SKM-1 treated with dmso at 0.1 percent for 144 hours (cell line): ENCODE results near the gene KCTD7.
A peak's percentile ranks its signal among the peaks of the same experiment; 100 is the strongest.
"Not testable (repeated sequence)": the region's sequence is repeated elsewhere in the genome, so short reads cannot be mapped to it uniquely, and the experiment has no call there.

Experiments used
- DNase-seq: peaks from one replicate; lab custom pipeline; 2025; ENCODE audit not compliant: unreplicated experiment; lab: John Stamatoyannopoulos, UW

Gene KCTD7

DNA sequence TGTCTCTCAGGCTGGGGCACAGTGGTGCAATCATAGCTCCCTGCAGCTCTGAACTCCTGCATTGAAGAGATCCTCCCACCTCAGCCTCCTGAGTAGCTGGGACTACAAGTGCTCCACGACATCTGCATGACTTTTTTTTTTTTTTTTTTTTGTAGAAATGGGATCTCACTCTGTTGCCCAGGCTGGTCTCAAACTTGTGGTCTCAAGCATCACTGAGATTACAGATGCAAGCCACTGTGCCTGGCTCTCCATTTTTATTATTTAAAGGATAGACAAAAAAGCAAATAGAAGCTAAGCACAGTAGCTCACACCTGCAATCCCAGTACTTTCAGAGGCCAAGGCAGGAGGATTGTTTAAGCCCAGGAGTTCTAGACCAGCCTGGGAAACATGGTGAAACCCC, 13.0 kb upstream of the KCTD7 start:
- DNase-seq, result no peak

DNA sequence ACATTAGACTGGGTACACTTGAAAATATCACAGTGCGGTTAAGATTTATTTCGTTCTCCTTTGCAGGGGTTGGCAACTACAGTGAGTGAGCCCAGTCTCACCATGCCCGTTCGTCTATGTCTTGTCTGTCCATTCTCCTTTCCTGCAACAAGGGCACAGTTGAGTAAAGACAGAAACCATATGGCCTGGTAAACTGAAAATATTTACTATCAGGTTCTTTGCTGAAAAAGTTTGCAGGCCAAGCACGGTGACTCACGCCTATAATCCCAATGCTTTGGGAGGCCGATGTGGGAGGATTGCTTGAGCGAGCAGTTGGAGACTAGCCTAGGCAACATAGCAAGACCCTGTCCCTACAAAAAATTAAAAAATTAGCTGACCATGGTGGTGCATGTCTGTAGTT, 11.4 kb upstream of the KCTD7 start:
- DNase-seq, result no peak

DNA sequence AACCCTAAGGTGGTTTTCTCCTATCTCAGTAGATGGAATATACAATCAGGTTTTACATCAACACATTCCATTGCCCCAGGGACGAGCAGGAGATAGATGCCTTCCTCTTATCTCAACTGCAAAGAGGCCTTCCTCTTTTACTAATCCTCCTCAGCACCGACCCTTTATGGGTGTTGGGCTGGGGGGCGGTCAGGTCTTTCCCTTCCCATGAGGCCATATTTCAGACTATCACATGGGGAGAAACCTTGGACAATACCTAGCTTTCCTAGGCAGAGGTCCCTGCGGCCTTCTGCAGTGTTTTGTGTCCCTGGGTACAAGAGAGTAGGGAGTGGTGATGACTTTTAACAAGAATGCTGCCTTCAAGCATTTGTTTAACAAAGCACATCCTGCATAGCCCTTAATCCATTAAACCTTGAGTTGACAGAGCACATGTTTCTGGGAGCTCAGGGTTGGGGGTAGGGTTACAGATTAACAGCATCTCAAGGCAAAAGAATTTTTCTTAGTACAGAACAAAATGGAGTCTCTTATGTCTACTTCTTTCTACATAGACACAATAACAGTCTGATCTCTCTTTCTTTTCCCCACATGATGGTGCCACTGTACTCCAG, 9.2 kb upstream of the KCTD7 start:
- DNase-seq, result not testable (repeated sequence)

DNA sequence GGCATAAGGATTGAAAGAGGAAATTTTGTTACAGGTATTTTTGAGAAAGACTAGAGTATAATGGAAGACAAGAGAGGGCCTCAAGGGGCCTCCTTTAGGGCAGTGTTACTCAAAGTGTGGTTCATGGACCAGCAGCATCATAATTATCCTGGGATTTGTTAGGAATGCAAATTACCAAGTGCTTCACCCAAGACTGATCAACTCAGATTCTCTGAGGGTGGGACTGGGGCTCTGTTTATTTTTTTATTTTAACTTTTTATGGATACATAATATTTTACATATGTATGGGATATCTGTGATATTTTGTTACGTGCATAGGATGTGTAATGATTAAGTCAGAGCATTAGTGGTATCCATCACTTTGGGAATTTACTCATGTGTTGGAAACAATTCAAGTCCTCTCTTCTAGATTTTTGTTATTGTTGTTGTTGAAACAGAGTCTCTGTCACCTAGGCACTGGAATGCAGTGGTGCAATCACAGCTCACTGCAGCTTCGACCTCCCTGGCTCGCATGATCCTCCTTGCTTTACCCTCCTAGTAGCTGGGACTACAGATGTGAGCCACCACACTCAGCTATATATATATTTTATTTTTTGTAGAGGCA, 2.2 kb upstream of the KCTD7 start:
- no peak for DNase-seq

DNA sequence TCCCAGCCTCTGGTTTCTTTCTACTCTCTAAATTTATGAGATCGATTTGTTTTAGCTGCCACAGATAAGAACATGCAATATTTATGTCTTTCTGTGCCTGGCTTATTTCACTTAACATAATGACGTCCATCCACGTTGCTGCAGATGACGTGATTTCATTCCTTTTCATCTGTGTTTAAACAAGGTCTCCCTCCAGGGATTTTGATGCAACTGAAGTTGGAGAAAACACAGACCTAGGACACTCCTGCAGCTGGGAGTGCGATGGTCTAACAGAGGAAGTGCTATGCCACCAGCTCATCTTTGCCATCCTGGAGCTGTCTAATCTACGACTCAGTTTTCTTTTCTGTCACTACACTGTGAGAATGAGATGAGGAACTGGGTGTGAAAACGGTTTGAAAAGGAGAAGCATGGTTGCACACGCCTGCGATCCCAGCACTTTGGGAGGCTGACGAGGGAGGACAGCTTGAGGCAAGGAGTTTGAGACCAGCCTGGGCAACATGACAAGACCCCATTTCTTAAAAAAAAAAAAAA, 1.5 kb upstream of the KCTD7 start:
- DNase-seq, result peak; percentile 47

DNA sequence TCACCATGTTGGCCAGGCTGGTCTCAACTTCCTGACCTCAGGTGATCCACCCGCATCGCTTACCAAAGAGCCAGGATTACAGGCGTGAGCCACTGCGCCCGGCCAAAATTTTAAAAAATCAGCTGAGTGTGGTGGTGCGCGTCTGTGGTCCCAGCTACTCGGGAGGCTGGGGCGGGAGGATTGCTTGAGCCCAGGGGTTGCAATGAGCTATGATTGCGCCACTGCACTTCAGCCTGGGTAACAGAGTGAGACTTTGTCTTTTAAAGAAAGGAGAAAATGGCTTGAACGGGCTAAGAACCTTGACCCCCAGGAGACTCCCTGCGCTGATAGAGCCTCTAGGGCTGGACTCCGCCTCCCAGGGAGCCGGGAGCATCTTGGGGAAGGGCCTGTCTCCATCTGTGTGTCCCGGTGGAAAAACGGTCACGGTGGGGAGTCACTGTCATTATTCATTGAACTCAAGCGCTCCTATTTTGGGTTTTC, 760 bp upstream of the KCTD7 start:
- peak; percentile 20 for DNase-seq

DNA sequence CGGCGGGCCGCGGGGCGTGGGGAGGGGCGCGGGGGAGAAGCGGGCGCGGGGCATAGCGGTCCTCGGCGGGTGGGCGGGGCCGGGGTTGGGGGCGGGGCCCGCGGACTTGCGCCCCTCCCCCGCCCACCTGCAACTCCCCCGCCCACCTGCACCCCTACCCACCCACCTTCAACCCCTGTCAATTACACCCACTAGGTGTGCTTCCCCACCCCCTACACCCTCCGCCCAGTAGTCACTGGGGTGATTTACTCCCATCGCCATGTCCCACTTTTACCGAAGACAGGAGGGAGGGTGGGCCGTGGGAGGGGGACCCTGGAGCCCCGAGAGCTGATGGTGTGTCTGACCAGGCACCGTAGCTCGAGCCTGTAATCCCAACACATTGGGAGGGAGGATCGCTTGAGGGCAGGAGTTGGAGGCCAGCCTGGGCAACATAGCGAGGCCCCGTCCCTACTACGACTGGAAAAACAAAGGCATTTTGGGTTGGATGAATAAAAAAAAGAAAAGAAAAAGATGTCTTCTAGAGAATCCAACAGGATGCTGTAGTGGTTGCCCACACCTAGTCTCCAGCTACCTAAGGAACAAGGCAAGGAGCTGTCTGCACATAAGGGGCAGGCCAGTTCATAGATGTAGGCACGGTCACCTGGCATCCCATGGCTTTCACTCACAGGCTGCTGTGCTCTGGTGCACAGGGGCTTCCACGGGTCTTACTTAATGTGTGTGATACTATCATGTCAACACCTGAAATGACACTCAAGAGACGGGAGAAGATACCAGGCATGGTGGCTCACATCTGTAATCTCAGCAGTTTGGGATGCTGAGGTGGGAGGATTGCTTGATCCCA, 761 bp downstream of the KCTD7 start:
- DNase-seq, result no peak

DNA sequence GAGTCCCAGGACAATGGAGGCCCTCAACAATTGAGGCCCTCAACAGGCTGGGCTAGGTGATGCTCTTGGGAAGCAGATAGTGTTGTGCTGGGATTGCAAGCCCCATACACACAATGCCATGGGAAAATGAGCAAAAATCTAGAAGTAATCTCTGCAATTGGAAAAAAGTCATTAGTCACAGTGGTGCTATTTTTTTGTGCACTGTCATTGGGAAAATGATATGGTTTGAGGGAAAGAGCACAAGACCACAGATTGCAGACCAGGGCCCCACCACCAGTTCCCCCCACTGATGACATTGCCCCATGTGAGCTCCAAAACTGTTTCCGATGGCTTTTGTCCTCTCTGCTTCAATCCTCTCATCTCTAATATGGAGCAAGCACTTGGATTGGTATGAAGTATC, 1.9 kb downstream of the KCTD7 start:
- DNase-seq, result peak; percentile 4

DNA sequence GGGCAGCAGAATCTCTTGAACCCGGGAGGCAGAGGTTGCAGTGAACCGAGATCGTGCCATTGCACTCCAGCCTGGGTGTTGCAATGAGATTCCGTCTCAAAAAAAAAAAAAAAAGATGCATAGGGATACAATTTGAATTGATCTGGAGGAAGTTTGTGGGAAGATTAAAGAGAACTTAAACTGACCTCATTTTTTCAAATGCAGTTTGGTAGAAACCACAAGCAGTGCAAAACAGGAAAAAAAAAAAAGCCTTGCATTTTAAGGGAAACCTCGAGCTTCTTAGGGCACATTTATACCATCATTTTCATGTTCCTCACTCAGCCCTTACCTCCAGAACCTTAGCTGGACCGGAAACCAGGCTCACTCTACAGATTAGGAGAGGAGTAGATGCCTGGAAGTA, 2.8 kb downstream of the KCTD7 start:
- peak; percentile 10 for DNase-seq

DNA sequence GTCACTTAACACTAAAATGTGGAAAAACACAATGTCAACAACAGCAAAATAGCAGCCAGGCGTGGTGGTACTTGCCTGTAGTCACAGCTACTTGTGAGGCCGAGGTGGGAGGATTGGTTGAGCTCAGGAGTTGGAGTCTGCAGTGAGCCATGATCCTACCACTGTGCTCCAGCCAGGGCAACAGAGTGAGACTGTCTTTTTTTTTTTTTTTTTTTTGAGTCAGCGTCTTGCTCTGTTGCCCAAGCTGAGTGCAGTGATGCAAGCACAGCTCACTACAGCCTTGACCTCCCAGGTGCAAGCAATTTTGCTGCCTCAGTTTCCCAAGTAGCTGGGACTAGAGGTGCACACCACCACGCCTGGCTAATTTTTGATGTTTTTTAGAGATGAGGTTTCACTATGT, 6.1 kb downstream of the KCTD7 start:
- no peak for DNase-seq

DNA sequence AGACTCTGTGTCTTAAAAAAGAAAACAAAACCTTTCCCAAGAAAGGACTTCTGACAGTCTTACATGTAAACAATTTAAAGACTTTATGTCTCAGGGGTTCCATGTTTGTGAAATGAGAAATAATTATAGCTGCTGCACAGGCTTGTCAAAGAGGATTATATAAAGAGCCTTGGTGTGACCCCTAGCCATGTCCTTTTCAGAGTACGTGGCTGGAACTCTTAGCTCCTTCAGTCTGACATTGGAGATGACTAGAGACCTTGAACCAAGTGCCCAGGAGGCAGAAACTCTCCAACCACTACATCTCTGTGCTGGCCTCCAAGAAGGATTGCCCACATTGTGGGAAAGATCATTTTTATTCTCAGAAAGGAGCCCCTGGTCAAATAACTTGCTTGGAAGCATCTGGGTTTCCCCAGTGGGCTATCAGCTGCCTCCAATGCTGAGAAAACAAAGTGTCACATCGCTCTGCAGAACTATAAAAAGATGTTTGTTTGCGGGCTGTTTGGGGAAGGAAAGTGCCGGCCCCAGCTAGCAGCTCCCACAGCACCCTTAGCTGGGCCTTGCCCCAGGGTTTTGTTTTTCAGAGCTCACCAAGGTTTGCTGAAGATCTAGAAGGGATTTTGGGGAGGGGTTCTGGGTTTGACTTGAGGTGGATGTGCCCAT, 6.8 kb downstream of the KCTD7 start:
- DNase-seq, result not testable (repeated sequence)

DNA sequence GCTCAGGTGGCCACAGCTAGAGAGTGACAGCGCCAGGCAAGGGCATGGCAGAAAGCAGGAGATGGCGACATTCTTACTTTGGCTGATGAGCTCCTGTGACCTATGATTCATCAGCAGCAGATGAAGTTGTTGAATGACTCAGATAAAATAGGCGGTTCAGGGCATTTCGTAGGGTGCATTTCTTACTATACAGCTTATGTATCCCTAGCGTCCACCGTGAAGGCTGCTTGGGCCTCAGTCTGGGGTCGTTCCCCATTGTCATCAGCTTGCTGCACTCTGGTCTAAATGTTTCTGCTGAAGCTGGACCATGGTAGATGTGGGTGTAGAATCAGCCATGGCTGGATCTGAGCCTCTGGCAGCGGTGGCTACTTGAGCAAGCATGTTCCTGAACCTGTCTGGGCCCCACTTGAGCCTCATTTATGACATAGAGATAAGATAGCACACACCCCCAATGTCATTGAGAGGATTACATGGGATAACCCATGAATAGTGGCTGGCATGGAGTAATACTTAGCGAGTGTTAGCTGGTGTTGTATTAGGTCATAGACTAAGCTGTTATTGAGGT, 7.4 kb downstream of the KCTD7 start:
- DNase-seq, result not testable (repeated sequence)

DNA sequence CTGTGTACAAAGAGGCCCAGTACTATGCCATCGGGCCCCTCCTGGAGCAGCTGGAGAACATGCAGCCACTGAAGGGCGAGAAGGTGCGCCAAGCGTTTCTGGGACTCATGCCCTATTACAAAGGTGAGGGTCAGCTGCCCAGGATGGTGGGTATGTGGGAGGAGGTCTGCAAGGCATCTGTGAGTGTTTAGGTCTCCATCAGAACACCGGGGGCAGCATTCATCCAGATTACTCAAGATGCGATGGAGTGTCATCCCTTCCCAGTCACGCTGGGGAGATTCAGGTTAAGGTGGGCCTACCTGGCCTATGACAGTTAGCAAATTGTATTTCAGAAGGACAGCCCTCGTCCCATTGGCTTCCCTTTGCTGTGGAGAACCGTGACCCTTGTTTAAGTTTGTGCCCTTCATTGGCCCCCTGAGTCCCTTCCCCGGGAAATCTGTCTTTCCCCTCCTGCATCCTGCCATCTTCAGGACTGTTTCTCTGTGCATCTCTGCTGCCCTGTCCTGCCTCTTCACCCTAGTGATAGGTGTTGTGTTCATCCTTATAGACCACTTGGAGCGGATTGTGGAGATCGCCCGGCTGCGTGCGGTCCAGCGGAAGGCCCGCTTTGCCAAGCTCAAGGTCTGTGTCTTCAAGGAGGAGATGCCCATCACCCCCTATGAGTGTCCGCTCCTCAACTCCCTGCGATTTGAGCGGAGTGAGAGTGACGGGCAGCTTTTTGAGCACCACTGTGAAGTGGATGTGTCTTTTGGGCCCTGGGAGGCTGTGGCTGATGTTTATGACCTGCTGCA, 9.8 kb downstream of the KCTD7 start:
- no peak for DNase-seq

DNA sequence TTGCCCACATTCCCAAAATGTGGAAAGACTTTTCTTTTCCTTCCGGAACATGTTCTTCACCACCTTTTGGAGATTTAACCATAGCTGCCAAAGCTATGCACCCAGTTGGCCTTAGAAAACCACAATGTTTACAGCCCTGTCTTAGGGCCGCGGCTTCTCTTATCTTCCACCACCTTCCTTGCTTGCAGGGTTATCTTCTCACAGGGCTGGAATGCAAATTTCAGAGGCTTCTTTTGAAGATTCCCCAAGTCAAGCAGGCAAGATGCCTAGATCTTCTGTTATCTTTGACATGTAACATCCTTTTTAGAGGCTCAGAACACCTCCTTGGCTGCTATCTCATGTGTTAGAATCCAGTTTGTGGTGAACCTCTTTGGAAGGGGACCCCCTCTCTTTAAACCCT, 11.1 kb downstream of the KCTD7 start:
- no peak for DNase-seq

DNA sequence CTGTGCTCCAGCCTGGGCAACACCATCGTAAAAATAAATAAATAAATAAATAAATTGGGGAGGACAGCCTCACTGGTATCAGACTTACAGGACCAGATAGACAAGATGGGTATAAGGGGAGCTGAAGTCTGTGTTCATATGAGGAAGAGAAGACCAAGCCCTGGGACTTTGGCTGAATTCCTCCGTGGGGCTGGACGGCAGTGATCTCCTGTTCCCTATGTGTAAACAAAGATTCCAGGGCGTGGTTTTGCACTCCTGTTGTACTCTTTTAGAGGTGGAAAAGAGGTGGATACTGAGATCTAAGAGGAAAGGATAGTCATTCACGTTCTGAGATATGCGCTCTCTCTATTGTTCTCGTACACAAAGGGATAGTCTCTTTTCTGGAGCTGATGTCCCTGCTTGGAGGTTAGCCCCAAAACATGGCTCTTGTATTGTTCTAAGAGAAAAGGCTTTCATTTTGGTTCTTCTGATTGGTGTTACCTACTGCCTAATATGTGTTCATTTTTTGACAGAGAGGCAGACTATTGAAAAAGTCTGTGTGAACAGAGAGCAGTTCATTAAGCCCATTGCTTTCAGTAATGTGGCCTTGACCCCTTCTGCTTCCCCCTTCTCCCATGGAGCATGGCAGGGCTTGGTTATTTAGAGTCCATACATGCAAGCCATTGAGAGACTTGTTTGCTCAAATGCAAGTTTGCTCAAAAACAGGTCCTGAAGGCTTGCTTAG, 12.3 kb downstream of the KCTD7 start:
- DNase-seq, result no peak

DNA sequence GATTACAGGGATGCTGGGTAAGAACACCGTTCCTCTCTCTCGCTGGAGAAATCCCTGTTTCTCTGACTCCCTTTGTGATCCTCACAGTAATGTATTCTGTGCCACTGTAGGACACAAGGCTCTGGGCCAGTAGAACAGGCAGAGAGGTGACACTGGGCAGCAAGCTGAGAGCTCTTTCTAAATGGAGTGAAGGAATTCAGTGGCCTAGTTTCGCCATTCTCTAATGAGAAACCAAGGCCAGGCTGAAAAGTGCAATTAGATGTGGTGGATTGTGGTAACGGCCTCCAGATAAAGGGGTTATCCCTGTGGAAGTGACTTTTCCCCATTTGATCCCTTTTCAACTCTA, 12.8 kb downstream of the KCTD7 start:
- no peak for DNase-seq

DNA sequence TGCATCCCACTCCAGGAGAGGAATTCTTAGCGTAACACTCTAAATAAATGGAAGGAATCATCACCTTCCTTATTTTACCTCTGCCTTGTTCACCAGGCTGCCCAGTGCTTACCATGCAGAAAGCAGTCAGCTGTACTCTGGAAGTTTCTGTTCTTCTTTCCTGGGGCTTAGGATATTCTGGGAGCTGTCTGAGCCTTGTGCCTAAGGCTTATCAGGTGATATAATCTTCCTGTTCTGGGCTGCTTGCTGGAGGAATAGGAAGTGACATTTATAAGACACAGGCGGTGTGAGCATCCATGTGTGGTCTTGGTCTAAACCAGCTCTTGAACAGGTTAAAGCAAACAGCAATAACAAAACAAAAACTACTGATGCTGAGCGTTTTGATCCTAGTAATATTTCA, 13.5 kb downstream of the KCTD7 start:
- no peak for DNase-seq

DNA sequence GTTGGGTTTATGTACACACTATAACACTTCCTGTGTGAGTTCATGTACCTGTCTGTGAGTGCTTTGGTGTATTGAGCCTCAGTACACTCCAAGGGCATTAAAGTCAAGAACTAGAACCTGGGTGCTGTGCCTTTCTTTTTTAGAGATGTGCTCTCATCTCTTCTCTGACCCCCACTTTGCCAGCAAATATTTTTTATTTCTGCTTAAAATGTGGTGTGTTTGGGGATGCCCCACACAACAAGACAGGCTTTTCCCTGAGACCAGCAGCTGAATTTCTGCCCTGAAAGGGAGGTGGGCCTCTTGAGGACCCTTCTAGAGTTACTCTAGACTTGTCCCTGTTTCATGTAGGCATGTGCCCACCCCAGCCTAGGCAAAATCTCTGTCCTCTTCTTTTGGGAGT, 14.3 kb downstream of the KCTD7 start:
- DNase-seq, result no peak

DNA sequence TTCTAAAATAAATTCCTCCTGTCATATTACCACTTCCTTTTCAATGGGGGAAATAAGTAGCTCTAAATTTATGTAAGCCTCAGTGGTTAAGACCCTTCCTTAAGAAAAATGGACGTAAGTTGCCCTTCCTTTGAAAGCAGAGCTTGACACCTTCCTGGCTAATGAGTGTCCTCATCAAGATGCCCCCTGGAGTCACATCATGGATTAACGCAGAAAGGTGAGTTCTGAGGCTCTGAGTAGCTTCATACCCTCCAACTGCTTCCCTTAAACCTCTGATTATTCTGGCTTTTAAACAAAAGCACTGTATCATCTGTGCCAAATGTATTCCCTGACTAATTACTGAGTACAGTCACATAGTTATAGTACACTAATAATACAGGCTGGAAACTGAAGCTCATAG, 14.7 kb downstream of the KCTD7 start:
- no peak for DNase-seq

DNA sequence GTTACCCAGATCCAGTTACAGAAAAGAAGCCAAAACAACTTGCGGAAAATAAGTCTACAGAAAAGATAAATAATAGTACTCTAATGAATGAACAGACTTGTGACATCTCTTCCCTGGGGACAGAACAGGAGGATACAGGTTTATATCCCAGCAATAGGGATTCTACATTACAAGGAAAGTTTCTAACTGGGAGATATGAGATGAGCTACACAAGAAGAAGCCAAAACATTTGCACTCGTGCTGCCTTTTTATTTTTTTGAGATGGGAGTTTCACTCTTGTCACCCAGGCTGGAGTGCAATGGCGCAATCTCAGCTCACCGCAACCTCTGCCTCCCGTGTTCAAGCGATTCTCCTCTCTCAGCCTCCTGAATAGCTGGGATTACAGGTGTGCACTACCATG, 22.3 kb downstream of the KCTD7 start:
- not testable (repeated sequence) for DNase-seq
